Measurements from ENCODE around the gene HCFC1R1.

Gene HCFC1R1

GRCh38 chr16:3027489-3027795, 3.7 kb upstream of the HCFC1R1 start (continued):
- TF ChIP-seq ZNF558 (tag by site-specific recombination; IDR thresholded peaks at IDR 0.05), result no peak
- TF ChIP-seq ATF2 (tag by site-specific recombination; IDR thresholded peaks at IDR 0.05; ENCODE audit: low read depth), result no peak

GRCh38 chr16:3026609-3027488, 3.1 kb upstream of the HCFC1R1 start:
- POLR2A ChIA-PET, result interaction anchor here (1.0 to 11.9 kb wide), 8 partner anchors 19 to 145 kb away, joined by 3 to 247 read pairs (median 7); partner anchors contain the start of genes KREMEN2, MMP25 and ZNF213
- CTCF ChIA-PET, result interaction anchor here (0.6 to 9.2 kb wide), 9 partner anchors 8 to 1577 kb away, joined by 3 to 149 read pairs (median 6); partner anchors contain the start of genes BICDL2 and TNFRSF12A

More at GRCh38 chr16:3026609-3027488, 3.1 kb upstream of the HCFC1R1 start:
- peaks cover 0 to 22% of the 10 kb centered on the region in 2 experiments; a peak in 1 of 3 replicates for H3K36me3 ChIP-seq (ENCODE audit: control insufficient read depth in 2 of 2, insufficient read depth in 1 of 2, low read length in 2 of 2)
- peaks cover 19% of the 10 kb centered on the region for H3K4me1 ChIP-seq (ENCODE audit: control insufficient read depth, insufficient read depth, low read length)
- H3K27ac ChIP-seq (ENCODE audit: extremely low read depth, low read depth, low read length), result no peak overlapping the region
- TF ChIP-seq ZEB2 (tag by site-specific recombination; IDR thresholded peaks at IDR 0.05) (no peak), REPIN1 (tag by site-specific recombination; IDR thresholded peaks at IDR 0.05; ENCODE audit: low read depth) (no peak), PRDM2 (tag by site-specific recombination; IDR thresholded peaks at IDR 0.05; ENCODE audit: borderline replicate concordance) (no peak), PRDM4 (tag by site-specific recombination; IDR thresholded peaks at IDR 0.05) (no peak), ZNF341 (tag by site-specific recombination; IDR thresholded peaks at IDR 0.05; ENCODE audit: low read depth) (no peak), ZNF423 (tag by site-specific recombination; IDR thresholded peaks at IDR 0.05) (no peak), ZNF645 (tag by site-specific recombination; IDR thresholded peaks at IDR 0.05) (no peak)
- no peak overlapping the region for H3K4me3 ChIP-seq (ENCODE audit: low read depth, low read length)
- no peaks in the 10 kb centered on the region for H3K9me3 ChIP-seq (ENCODE audit: control insufficient read depth, insufficient read depth, low read depth, low read length)

All from HEK293 (cell line).